Chondrocyte (in vitro differentiated cells): ENCODE data around the gene ARL4D. TPM values are rescaled to one million over a fixed set of nuclear protein-coding genes. Genes with fewer than 3 reads are reported as not detected.
A peak's percentile ranks its signal among the peaks of the same experiment; 100 is the strongest.

Source experiments
- DNase-seq: peaks from one replicate; pipeline ENCODE4 v3.0.0; 2021; ENCODE audit warnings: mixed read lengths, low spot score
- H3K27ac Mint-ChIP-seq: one replicate; pipeline ENCODE4 v1.8.0; 2021; ENCODE audit warnings: mild to moderate bottlenecking, moderate library complexity, mixed read lengths; ENCODE audit not compliant: unreplicated experiment
- H3K27me3 Mint-ChIP-seq: 2 replicates; pipeline ENCODE4 v1.8.0; 2021; ENCODE audit warnings: low read depth, mixed read lengths
- H3K36me3 Mint-ChIP-seq: 2 replicates; pipeline ENCODE4 v1.8.0; 2021; ENCODE audit warnings: low read depth, mixed read lengths
- H3K4me1 Mint-ChIP-seq: 2 replicates; pipeline ENCODE4 v1.8.0; 2021; ENCODE audit warnings: low read depth, mild to moderate bottlenecking, mixed read lengths
- H3K4me3 Mint-ChIP-seq: one replicate; pipeline ENCODE4 v1.8.0; 2021; ENCODE audit warnings: mild to moderate bottlenecking, moderate library complexity, mixed read lengths; ENCODE audit not compliant: unreplicated experiment
- H3K9me3 Mint-ChIP-seq: 2 replicates; pipeline ENCODE4 v1.8.0; 2021; ENCODE audit warnings: low read depth, mixed read lengths
- CTCF ChIP-seq: fragments of 200-600 bp; sonication (generic); IDR thresholded peaks from 2 replicates; pipeline ENCODE4 v1.5.0; 2021; ENCODE audit warnings: antibody characterized with exemption, mild to moderate bottlenecking, moderate library complexity
- total RNA-seq: library from RNA; stranded (reverse); gene quantifications from 3 replicates; pipeline ENCODE4 v1.2.1, GENCODE V29; 2021

The ARL4D gene
- total RNA-seq, 1 donor from 2014 or later: 37.5 TPM

- peaks cover 30% of the 10 kb centered on the region for H3K4me1 Mint-ChIP-seq
- no peaks in the 10 kb centered on the region for H3K9me3 Mint-ChIP-seq
- H3K27ac Mint-ChIP-seq: peak overlapping the region; percentile 18
- no peak overlapping the region for H3K4me3 Mint-ChIP-seq
- no peak for DNase-seq
- no peak for TF ChIP-seq CTCF
- no peaks in the 10 kb centered on the region for H3K27me3 Mint-ChIP-seq
- H3K36me3 Mint-ChIP-seq: no peaks in the 10 kb centered on the region
Measured at GRCh38 chr17:43442711-43443110, 43.9 kb downstream of the ARL4D start.

DNA sequence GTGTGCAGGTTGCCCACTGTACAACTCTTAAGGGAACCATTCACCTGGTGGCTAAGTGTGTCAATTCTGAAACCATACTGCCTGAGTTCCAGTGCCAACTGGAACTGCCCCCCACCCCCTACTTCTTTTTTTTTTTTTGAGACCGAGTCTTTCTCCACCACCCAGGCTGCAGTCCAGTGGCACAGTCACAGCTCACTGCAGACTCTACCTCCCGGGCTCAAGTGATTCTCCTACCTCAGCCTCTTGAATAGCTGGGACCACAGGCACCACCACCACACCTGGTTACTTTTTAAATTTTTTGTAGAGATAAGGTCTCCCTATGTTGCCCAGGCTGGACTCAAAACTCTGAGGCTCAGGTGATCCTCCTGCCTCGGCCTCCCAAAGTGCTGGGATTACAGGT is 44.6 kb downstream of the ARL4D start:
- no peak for TF ChIP-seq CTCF
- no peak for DNase-seq
- Mint-ChIP-seq H3K9me3 (no peaks in the 10 kb centered on the region), H3K4me1 (peaks cover 30% of the 10 kb centered on the region), H3K4me3 (no peak overlapping the region), H3K27ac (peak overlapping the region; percentile 41), H3K36me3 (no peaks in the 10 kb centered on the region), H3K27me3 (no peaks in the 10 kb centered on the region)

GRCh38 chr17:43444223-43445008 is 45.6 kb downstream of the ARL4D start:
- Mint-ChIP-seq H3K4me3 (no peak overlapping the region), H3K4me1 (peaks cover 28% of the 10 kb centered on the region), H3K36me3 (no peaks in the 10 kb centered on the region), H3K27me3 (no peaks in the 10 kb centered on the region), H3K9me3 (no peaks in the 10 kb centered on the region), H3K27ac (peak overlapping the region; percentile 86)
- no peak for TF ChIP-seq CTCF
- no peak for DNase-seq

DNA sequence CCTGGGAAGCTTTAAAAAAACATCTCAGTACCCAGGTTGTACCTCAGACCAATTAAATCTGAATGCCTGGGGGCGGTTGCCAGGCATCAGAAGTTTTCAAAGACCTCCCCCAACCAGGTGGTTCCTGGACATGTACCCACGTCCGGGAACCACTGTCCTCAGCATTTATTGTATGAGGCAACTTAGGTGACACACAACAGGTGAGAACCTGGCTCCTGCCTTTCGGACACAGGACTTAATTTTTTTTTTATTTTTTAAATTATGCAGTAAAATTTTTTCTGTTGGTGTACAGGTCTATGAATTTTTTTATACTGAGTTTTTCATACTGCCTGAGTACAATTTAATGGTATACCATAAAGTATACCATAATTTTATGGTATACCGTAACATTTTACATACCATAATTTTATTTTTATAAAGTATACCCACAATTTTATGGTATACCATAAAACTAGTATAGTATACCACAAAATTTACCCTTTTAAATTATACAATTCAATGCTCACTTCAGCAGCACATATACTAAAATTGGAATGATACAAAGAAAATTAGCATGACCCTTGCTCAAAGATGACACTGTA is 46.3 kb downstream of the ARL4D start:
- Mint-ChIP-seq H3K27me3 (no peaks in the 10 kb centered on the region), H3K27ac (no peak overlapping the region), H3K36me3 (no peaks in the 10 kb centered on the region), H3K9me3 (no peaks in the 10 kb centered on the region), H3K4me3 (no peak overlapping the region), H3K4me1 (peaks cover 35% of the 10 kb centered on the region)
- DNase-seq: no peak
- TF ChIP-seq CTCF: no peak

DNA sequence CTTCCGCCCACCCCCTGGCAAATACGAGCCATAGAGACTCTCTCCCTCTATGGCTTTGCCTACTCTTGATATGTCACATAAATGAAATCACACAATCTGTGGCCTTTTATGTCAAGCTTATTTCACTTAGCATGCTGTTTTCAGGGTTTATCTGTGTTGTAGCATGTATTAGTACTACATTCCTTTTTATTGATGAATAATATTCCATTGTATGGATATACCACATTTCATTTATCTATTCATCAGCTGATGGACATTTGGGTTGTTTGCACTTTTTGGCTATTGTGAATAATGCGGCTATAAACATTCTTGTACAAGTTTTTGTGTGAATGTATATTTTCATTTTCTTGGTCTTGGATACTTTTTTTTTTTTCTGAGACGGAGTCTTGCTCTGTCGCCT is 48.0 kb downstream of the ARL4D start:
- Mint-ChIP-seq H3K27me3 (no peaks in the 10 kb centered on the region), H3K27ac (no peak overlapping the region), H3K4me1 (peaks cover 35% of the 10 kb centered on the region), H3K9me3 (no peaks in the 10 kb centered on the region), H3K4me3 (no peak overlapping the region), H3K36me3 (no peaks in the 10 kb centered on the region)
- no peak for DNase-seq
- no peak for TF ChIP-seq CTCF
